Gastroesophageal sphincter (tissue), 4 donors: Measurements from ENCODE around the gene NSUN2. TPM values are rescaled to one million over a fixed set of nuclear protein-coding genes. Genes with fewer than 3 reads are reported as not detected.

Experiments
- ATAC-seq: fragments of 150-250 bp; one replicate; pipeline ENCODE4 v1.9.1; 2016; ENCODE audit warnings: mild to moderate bottlenecking, moderate library complexity
- H3K27ac ChIP-seq, 4 donors: fragments of 200-600 bp; sonication (generic) in 3 of 4; 1 replicate in 3 of 4; 2 replicates in 1 of 4; pipeline ENCODE4 v1.5.1; 2016 to 2019
- H3K27me3 ChIP-seq: fragments of 200-600 bp; sonication (generic); one replicate; pipeline ENCODE4 v1.5.1; 2019
- H3K36me3 ChIP-seq, 2 donors: fragments of 200-600 bp; sonication (generic); one replicate each; pipeline ENCODE4 v1.5.1; 2019; ENCODE audit warnings: control low read depth in 1 of 2
- H3K4me1 ChIP-seq, 3 donors: fragments of 200-600 bp; sonication (generic); 1 replicate in 2 of 3; 2 replicates in 1 of 3; pipeline ENCODE4 v1.5.1; 2016 to 2019; ENCODE audit warnings: control low read depth in 2 of 3
- H3K4me3 ChIP-seq, 2 donors: fragments of 200-600 bp; sonication (generic); one replicate each; pipeline ENCODE4 v1.5.1; 2019; ENCODE audit warnings: mild to moderate bottlenecking in 1 of 2, moderate library complexity in 1 of 2
- H3K9me3 ChIP-seq, 3 donors: fragments of 200-600 bp; sonication (generic); one replicate each; pipeline ENCODE4 v1.5.1; 2017 to 2019; ENCODE audit warnings: control low read depth in 2 of 3
- CTCF ChIP-seq, 4 experiments: fragments of 200-600 bp in 2 of 4; fragments of 450-650 bp in 2 of 4; sonication (generic) in 1 of 4; IDR thresholded peaks; one replicate each; pipeline ENCODE4 v1.5.1; 2017 to 2019; ENCODE audit warnings: antibody characterized with exemption in 4 of 4, mild to moderate bottlenecking in 2 of 4, moderate library complexity in 2 of 4
- EP300 ChIP-seq: sonication (generic); formaldehyde crosslinking; IDR thresholded peaks from one replicate; pipeline ENCODE4 v1.6.1; 2017; ENCODE audit warnings: antibody characterized with exemption, mild to moderate bottlenecking
- POLR2A ChIP-seq, 2 donors: fragments of 450-650 bp; IDR thresholded peaks; one replicate each; pipeline ENCODE4 v1.6.1; 2017; ENCODE audit warnings: antibody characterized with exemption in 2 of 2, mild to moderate bottlenecking in 2 of 2, moderate library complexity in 1 of 2
- POLR2AphosphoS5 ChIP-seq: sonication (generic); formaldehyde crosslinking; IDR thresholded peaks from one replicate; pipeline ENCODE4 v1.6.1; 2017; ENCODE audit warnings: antibody characterized with exemption
- WGBS, 2 donors: methylation state at CpG; one replicate each; pipeline ENCODE4 v1.1.5; 2018; ENCODE audit warnings: low coverage in 1 of 2; 5-methylcytosine and 5-hydroxymethylcytosine counted together
- total RNA-seq, 4 donors: library from RNA; depleted of rRNA; stranded (reverse); fragments of >200 nt; gene quantifications; one replicate each; pipeline ENCODE4 v1.1.0, GENCODE V29; 2016

Gene NSUN2
- total RNA-seq, 4 donors from 2014 or later = 34.0 to 50.3 (median 43.6) TPM

DNA sequence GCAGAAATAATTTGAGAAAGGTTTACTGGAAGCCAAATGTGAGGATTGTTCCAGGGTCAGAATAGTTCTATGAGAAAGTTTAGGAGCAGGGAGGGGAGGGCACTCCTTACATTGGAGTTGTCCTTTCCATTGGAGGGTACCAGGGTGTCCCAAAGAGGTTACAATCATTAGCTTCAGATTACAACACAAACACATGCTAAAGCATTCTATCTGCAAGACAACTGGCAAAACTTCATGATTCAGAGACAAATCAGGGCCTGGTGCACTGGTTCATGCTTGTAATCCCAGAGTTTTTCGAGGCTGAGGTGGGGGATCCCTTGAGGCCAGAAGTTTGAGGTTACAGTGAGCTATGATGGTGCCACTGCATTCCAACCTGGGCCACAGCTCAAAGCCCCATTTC lies 51.8 kb downstream of the NSUN2 start:
- ATAC-seq = no peak
- Histone ChIP-seq H3K27me3 (peaks cover 18% of the 10 kb centered on the region), H3K4me1 (peaks cover 0 to 18% (median 5%) of the 10 kb centered on the region in 3 donors), H3K36me3 (no peaks in the 10 kb centered on the region), H3K27ac (no peak overlapping the region), H3K9me3 (no peaks in the 10 kb centered on the region), H3K4me3 (no peak overlapping the region)
- TF ChIP-seq POLR2AphosphoS5 = no peak
- 100% methylated on average over 1 of the region's 1 CpG; no CpG with 5 or more reads in 1 of the 2 donors for WGBS, 2 donors

GRCh38 chr5:6579535-6579934 lies 53.3 kb downstream of the NSUN2 start:
- Histone ChIP-seq H3K27ac (no peak overlapping the region), H3K4me1 (peaks cover 0 to 18% (median 5%) of the 10 kb centered on the region in 3 donors), H3K36me3 (no peaks in the 10 kb centered on the region), H3K27me3 (peaks cover 18% of the 10 kb centered on the region), H3K4me3 (no peak overlapping the region), H3K9me3 (no peaks in the 10 kb centered on the region)
- no peak for TF ChIP-seq CTCF (IDR thresholded peaks at IDR 0.05)
- TF ChIP-seq EP300 = no peak
- no peak for TF ChIP-seq POLR2A (IDR thresholded peaks at IDR 0.05)
- no peak for TF ChIP-seq POLR2AphosphoS5
- WGBS, 2 donors = 40 to 46% methylated on average over 1 to 4 of the region's 5 CpGs
- ATAC-seq = no peak

DNA sequence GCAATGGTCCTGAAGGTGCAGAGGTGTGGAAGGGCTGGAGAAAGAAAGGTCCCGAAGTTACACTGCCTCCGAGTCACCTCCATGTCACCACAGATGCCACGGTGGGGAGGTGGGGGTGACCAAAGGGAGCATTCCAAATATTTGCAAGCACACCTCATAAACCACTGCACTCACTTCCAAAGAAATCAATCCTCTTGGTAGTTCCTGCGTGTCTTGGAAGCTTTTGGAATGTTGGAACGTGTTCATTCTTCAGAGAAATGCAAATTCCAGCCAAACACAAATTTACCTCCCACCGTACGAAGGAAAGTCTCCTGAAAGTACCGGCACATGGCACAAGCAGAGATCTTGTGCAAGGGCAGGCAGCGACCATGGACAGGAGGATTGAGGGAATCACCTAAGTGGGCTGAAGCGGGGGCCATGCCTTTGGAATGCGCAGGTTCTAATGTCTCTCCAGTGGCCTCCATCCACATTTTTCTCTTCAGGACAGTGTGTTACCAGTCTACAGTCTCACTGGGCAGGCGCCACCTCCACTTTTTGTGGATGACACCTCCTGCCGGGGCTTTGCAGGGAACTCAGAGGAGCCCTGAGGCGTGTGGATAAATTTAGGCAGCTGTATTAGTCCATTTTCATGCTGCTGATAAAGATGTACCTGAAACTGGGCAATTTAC lies 54.0 kb downstream of the NSUN2 start:
- Histone ChIP-seq H3K4me1 (peaks cover 0 to 15% (median 5%) of the 10 kb centered on the region in 3 donors), H3K4me3 (no peak overlapping the region), H3K36me3 (no peaks in the 10 kb centered on the region), H3K27me3 (peaks cover 23% of the 10 kb centered on the region), H3K27ac (no peak overlapping the region), H3K9me3 (no peaks in the 10 kb centered on the region)
- 65 to 66% methylated on average over 4 to 8 of the region's 14 CpGs for WGBS, 2 donors
- ATAC-seq = no peak
- no peak for TF ChIP-seq CTCF (IDR thresholded peaks at IDR 0.05)
- no peak for TF ChIP-seq POLR2AphosphoS5
- TF ChIP-seq POLR2A (IDR thresholded peaks at IDR 0.05) = no peak
- TF ChIP-seq EP300 = no peak

DNA sequence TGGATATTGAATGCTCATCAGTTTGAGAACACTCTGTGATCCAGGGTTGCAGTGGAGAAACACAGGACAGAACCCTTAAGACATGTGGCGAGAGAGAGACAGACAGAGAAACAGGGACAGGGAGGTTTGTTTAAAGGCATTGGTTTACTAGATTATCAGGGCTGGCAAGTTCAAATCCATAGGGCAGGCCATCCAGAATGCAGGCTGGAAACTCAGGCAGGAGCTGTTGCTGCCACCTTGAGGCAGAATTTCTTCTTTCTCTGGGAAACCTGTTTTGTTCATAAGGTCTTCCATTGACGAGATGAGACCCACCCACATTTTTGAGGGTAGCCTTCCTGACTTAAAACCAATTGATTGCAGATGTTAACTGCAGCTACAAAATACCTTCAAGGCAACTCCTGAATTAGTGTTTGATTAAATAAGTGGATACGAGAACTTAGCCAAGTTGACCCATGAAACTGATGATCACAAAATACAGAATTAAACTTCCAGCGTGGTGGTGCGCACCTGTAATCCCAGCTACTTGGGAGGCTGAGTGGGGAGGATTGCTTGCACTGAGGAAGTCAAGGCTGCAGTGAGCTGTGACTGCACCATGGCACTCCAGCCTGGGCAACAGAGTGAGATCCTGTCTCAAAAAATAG lies 55.9 kb downstream of the NSUN2 start:
- Histone ChIP-seq H3K9me3 (no peaks in the 10 kb centered on the region), H3K4me3 (no peak overlapping the region), H3K4me1 (no peaks in the 10 kb centered on the region), H3K27ac (no peak overlapping the region), H3K27me3 (peaks cover 21% of the 10 kb centered on the region), H3K36me3 (no peaks in the 10 kb centered on the region)
- WGBS, 2 donors = 60 to 83% methylated on average over 4 to 5 of the region's 5 CpGs
- TF ChIP-seq CTCF (IDR thresholded peaks at IDR 0.05) (peak in 2 of 4 experiments; percentile 25 to 57), EP300 (no peak)
- no peak for ATAC-seq

- no peaks in the 10 kb centered on the region for H3K36me3 ChIP-seq
- peaks cover 28% of the 10 kb centered on the region for H3K27me3 ChIP-seq
- ATAC-seq = no peak
- 35 to 51% methylated on average over 6 to 7 of the region's 12 CpGs for WGBS, 2 donors
- H3K27ac ChIP-seq = no peak overlapping the region
- H3K9me3 ChIP-seq = no peaks in the 10 kb centered on the region
- H3K4me3 ChIP-seq = no peak overlapping the region
- no peaks in the 10 kb centered on the region for H3K4me1 ChIP-seq
- no peak for TF ChIP-seq POLR2A (IDR thresholded peaks at IDR 0.05)
- TF ChIP-seq CTCF (IDR thresholded peaks at IDR 0.05) = no peak
- no peak for TF ChIP-seq EP300
- TF ChIP-seq POLR2AphosphoS5 = no peak
These were observed 58.2 kb downstream of the NSUN2 start for GRCh38 chr5:6574537-6575245.
